ENCODE results near the gene KCNQ1OT1.

KCNQ1OT1 gene

DNA sequence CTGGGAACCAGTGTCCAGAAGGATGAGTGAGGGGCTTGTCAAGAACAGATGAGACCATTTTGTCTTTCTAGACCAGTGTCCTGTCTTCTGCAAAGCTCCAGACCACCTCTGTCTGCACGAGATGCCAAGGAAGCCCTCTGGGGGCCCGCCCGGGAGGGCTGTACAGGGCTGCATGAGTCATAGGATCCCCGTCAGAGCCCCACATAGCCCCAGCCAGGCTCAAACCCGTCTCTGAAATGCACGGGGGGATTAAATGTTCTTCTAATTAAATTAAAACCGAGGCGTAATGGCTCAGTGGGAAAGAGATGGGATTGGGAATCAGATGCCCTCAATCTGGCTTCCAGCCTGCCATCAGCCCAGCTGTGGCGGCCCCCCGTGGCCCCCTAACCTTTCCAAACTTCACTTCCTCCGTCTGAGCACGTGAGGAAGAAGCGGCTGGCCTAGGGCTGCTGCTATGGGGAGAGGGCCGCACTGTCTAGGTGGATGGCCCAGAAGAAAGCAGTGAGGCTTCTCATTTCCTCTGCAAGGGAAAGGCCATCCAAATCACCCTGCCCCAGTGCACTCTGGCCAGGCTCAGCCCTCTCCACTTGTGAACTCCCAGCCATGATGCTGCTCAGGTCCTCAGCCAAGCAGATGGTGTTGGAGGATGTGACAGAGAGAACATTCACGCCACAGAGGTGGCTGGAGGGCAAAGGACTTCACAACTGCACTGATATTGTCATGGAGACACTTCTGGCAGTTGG is 32.8 kb downstream of the KCNQ1OT1 start:
- peak; percentile 11 for DNase-seq

DNA sequence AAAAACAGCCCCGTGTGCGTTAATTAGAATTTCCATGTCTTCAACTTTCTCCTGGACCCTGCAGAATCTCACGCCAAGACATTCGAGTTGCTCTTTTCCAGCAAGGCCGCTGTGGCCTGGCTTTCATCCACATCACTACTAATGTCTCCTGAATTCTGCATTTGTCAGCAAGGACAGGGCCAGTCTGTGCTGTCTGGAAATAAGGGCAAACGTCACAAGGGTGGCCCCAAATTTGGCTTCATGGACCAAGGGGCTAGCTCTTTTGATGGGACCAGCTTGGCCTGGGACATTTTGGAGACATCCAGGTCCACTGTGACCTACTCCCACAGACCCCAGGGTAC is 33.4 kb downstream of the KCNQ1OT1 start:
- no peak for DNase-seq

- no peak for DNase-seq
Observed at GRCh38 chr11:2665526-2666400, 34.0 kb downstream of the KCNQ1OT1 start.

DNA sequence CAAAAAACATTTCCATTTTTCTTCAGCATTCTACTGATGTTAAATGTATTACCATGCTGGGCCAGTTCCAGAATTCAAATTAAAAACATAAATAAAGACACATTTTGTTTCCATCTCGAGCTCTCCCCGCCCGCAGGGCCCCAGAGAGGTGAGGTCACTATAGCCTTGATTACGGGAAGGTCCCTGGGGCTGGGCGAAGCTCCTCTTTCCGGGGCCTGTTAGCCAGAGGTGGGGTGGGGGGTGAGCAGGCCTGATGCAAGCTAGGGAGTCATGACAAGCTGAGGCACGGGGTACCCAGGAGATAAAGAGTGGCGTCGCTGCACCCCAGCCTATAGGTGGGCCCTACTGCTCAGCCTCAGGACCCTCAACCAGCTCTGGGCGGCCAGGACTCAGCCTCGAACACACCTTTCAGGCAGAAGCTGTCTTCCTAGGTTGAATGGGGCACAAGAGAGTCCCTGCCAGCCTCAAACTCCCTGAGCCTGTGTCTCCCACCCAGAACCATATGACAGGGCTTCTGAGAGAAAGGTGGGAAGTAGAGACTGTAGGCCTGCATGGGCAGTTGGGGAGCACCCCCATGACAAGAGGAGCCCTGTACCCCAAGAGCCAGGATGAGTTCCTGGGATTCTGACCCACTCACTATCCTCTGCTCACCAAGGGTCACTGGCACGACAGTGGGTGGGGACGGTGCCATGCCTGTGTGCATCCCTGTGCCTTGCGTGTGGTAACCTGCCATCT is 34.8 kb downstream of the KCNQ1OT1 start:
- DNase-seq, result no peak

- DNase-seq, result no peak
Observed at GRCh38 chr11:2664376-2664775, 35.4 kb downstream of the KCNQ1OT1 start.

- no peak for DNase-seq
Observed at GRCh38 chr11:2663915-2664314, 35.9 kb downstream of the KCNQ1OT1 start.

DNA sequence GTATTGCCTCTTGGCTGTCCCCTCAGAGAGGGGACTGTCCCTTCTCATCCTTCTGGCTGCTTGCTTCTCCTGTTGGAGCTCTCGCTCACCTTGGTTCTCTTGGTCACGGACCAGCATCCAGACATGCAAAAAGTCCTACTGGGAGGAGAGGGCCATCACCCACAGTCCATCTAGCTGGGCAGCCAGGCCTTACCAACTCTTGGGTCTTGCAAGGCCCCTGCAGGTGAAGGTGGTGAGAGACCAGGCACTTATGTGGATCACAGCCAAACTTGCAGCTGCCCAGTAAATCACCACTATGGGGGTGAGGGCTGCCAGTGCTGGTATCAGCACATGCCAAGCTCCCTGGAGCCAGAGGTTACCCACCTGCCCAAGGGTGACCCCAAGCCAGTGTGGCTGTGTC is 36.3 kb downstream of the KCNQ1OT1 start:
- DNase-seq, result no peak

- no peak for DNase-seq
Observed at GRCh38 chr11:2662430-2663299, 37.1 kb downstream of the KCNQ1OT1 start.

DNA sequence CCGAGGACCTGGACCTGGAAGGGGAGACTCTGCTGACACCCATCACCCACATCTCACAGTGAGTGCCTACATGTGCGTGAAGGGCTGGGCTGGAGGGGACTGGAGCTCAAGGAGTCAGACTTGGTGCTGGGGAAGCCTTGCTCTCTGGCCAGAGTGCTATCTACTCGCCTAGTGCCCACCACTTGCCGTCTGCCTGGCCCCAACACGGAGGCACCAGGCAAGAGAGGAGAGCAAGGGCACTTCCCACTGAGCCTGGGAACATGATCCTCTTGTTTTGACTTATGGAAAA is 37.8 kb downstream of the KCNQ1OT1 start:
- DNase-seq, result no peak

DNA sequence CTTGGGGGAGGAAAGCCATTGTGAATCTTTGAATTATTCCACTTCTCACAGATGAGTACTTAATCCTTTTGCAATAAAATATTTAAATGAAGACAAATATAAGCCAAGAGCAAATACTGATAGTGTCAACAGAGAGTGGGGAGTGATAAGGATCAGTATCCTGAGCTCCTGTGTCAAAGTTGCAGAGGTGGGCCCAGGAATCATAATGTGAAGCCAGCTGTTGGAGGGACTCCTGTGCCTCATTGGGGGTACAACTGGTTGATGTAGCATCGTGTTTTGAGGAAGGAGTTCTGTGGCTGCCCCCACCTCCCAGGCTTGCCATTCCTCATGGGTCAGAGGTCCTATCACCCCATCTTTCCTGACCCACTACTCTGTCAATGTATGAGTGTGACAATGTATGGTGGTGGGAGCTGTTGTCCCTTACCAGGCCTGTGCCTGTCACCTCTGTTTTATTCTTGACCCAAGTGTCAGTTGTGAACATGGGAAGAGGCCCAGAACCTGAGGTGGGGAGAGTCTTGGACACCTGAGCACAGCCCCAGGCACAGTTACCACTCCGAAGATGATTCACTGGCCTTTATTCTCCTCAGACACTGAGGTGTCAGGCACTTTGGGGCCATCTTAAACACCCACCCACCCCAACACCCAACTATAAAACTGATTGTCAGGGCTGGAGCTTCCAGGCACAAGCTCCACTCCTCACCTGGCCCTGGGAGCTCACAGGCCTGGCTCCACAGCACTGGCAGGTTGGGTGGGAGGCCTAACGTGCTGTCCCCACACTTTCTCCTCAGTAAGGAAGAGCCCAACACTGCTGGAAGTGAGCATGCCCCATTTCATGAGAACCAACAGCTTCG is 38.4 kb downstream of the KCNQ1OT1 start:
- no peak for DNase-seq

DNA sequence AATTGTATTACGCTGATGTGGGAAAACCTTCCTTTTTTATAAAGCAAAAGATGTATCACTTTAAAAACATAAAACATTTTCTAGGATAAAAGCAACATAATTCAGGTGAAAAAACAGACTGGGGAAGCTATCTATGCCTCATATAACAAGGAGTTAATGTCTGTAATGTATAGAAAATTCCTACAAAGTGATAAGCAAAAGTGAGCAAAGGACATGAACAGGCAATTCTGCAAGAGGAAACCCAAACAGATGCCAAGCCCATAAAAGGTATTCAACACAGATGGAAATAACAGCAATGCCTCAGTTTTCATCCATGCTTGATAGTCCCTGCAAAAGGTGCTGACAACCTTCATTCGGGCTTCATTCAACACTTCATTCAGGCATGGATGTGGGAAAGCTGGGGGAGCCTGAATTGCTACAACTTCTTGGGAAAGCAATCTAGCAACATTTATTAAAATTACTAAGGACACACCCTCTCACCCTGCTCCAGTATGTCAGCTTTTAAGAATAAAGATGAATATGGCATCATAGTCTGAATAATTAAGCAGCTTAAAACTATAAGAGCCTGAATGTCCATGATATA is 39.3 kb downstream of the KCNQ1OT1 start:
- DNase-seq, result no peak

GRCh38 chr11:2657697-2658284 is 42.0 kb downstream of the KCNQ1OT1 start:
- no peak for DNase-seq

- no peak for DNase-seq
Observed at GRCh38 chr11:2656859-2657258, 42.9 kb downstream of the KCNQ1OT1 start.

DNA sequence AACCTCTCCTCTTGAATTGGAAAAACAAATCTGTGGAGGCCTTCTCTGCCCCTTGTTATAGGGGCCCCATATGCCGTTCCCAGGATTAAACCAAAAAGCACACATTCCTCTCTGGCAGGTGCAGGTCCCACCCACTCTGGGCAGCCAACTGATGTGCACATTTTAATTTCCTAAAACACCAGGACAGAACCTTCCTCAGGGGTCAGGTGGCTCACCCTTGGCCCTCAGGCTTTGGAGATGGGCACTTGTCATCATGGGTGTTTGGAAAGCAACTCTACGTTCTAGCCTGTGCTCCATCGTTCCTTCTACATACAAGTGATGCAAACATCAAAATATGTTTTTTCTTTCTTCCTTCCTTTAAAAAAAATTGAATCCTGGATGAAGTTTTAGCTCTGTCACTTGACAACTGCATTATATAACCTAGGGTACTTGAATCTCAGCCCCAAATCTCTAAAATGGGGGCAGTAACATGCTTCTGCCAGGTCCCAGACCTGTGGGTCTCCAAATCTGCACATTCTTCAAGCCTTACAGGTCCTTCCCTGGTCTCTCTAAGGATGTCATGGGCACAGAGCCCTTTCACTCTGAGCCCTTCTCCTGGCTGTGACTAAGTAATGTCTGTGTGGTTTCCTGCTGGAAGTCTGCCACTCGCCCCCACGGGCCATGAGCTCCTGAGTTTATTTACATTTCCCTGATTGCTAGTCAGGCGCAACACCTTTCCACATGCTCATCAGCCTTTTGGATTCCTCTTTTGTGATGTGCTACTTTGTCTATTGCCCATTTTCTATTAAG is 43.8 kb downstream of the KCNQ1OT1 start:
- peak; percentile 29 for DNase-seq

- DNase-seq, result no peak
Observed at GRCh38 chr11:2655016-2655719, 44.6 kb downstream of the KCNQ1OT1 start.

GRCh38 chr11:2653930-2654739 is 45.7 kb downstream of the KCNQ1OT1 start:
- no peak for DNase-seq

GRCh38 chr11:2653198-2653551 is 46.6 kb downstream of the KCNQ1OT1 start:
- DNase-seq, result no peak

Measured in fibroblast of skin of scalp (primary cell).